ENCODE data around the gene LIN9.

- TF ChIP-seq, protein P1, sequence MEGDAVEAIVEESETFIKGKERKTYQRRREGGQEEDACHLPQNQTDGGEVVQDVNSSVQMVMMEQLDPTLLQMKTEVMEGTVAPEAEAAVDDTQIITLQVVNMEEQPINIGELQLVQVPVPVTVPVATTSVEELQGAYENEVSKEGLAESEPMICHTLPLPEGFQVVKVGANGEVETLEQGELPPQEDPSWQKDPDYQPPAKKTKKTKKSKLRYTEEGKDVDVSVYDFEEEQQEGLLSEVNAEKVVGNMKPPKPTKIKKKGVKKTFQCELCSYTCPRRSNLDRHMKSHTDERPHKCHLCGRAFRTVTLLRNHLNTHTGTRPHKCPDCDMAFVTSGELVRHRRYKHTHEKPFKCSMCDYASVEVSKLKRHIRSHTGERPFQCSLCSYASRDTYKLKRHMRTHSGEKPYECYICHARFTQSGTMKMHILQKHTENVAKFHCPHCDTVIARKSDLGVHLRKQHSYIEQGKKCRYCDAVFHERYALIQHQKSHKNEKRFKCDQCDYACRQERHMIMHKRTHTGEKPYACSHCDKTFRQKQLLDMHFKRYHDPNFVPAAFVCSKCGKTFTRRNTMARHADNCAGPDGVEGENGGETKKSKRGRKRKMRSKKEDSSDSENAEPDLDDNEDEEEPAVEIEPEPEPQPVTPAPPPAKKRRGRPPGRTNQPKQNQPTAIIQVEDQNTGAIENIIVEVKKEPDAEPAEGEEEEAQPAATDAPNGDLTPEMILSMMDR (IDR thresholded peaks at IDR 0.05) = peak in 1 of 2 donors; percentile 46
- no peak for TF ChIP-seq EP300 (IDR thresholded peaks at IDR 0.05)
- no peak for TF ChIP-seq POLR2A (IDR thresholded peaks at IDR 0.05)
Observed at GRCh38 chr1:226309398-226310244, 657 bp upstream of the LIN9 start.

Data from suprapubic skin (tissue), 3 donors.